WTC11 (cell line): Measurements from ENCODE around the gene SORCS1. TPM values are rescaled to one million over a fixed set of nuclear protein-coding genes. Genes with fewer than 3 reads are reported as not detected.

Source experiments
- ATAC-seq: fragments of 200-7000 bp; cut with Tn5 transposase; 2 replicates; pipeline ENCODE4 v1.10.0; 2021; ENCODE audit warnings: mild to moderate bottlenecking, moderate library complexity
- CTCF ChIA-PET: fragments of 300-600 bp; sonication (Branson Sonifier 250); formaldehyde crosslinking; loops from one replicate; lab custom pipeline; 2021; ENCODE audit warnings: antibody characterized with exemption; lab: Charles Lee
- POLR2A ChIA-PET: fragments of 350-600 bp; sonication (Branson Sonifier 250); formaldehyde crosslinking; loops from one replicate; lab custom pipeline; 2021; ENCODE audit warnings: antibody characterized with exemption; lab: Charles Lee
- DNase-seq: peaks from one replicate; pipeline ENCODE4 v3.0.0; 2021; ENCODE audit warnings: low spot score
- H3K27ac Mint-ChIP-seq: 2 replicates; pipeline ENCODE4 v1.8.0; 2021; ENCODE audit warnings: mixed read lengths
- H3K27me3 Mint-ChIP-seq: 2 replicates; pipeline ENCODE4 v1.8.0; 2021; ENCODE audit warnings: low read depth, mild to moderate bottlenecking, moderate library complexity, mixed read lengths
- H3K36me3 Mint-ChIP-seq: 2 replicates; pipeline ENCODE4 v1.8.0; 2021; ENCODE audit warnings: mixed read lengths
- H3K4me1 Mint-ChIP-seq: 2 replicates; pipeline ENCODE4 v1.8.0; 2022; ENCODE audit warnings: mixed read lengths
- H3K4me3 Mint-ChIP-seq: 2 replicates; pipeline ENCODE4 v1.8.0; 2021; ENCODE audit warnings: mild to moderate bottlenecking, moderate library complexity, mixed read lengths
- H3K9me3 Mint-ChIP-seq: 2 replicates; pipeline ENCODE4 v1.8.0; 2021; ENCODE audit warnings: mixed read lengths
- AFF4 ChIP-seq: sonication (generic); formaldehyde crosslinking; IDR thresholded peaks from 2 replicates; pipeline ENCODE4 v1.8.1; 2023; ENCODE audit warnings: mild to moderate bottlenecking, missing genetic modification reagents, borderline replicate concordance
- CREM ChIP-seq: sonication (generic); formaldehyde crosslinking; IDR thresholded peaks from 2 replicates; pipeline ENCODE4 v1.8.1; 2022; ENCODE audit warnings: mild to moderate bottlenecking, missing genetic modification reagents, moderate library complexity
- FOXJ3 ChIP-seq: sonication (generic); formaldehyde crosslinking; IDR thresholded peaks from 2 replicates; pipeline ENCODE4 v1.9.0; 2021; ENCODE audit warnings: missing genetic modification reagents, mild to moderate bottlenecking, borderline replicate concordance
- FOXP1 ChIP-seq: sonication (generic); formaldehyde crosslinking; IDR thresholded peaks from 2 replicates; pipeline ENCODE4 v1.8.0; 2022; ENCODE audit warnings: missing genetic modification reagents, mild to moderate bottlenecking, moderate library complexity, borderline replicate concordance
- MAX ChIP-seq: sonication (generic); formaldehyde crosslinking; IDR thresholded peaks from 2 replicates; pipeline ENCODE4 v1.8.0; 2022; ENCODE audit warnings: mild to moderate bottlenecking, missing genetic modification reagents
- NFATC4 ChIP-seq: fragments of 250-450 bp; sonication (Bioruptor Pico); IDR thresholded peaks from 2 replicates; pipeline ENCODE4 v1.9.0; 2021; ENCODE audit warnings: mild to moderate bottlenecking
- NFE2L1 ChIP-seq: sonication (generic); formaldehyde crosslinking; IDR thresholded peaks from 2 replicates; pipeline ENCODE4 v1.8.1; 2023; ENCODE audit warnings: missing genetic modification reagents
- NR1H2 ChIP-seq: sonication (generic); formaldehyde crosslinking; IDR thresholded peaks from 2 replicates; pipeline ENCODE4 v1.9.0; 2021; ENCODE audit warnings: mild to moderate bottlenecking, moderate library complexity, missing genetic modification reagents
- OVOL2 ChIP-seq: fragments of 250-450 bp; sonication (Bioruptor Pico); IDR thresholded peaks from 2 replicates; pipeline ENCODE4 v1.9.0; 2021; ENCODE audit warnings: mild to moderate bottlenecking, borderline replicate concordance
- PRRX2 ChIP-seq: fragments of 250-450 bp; sonication (Bioruptor Pico); IDR thresholded peaks from 2 replicates; pipeline ENCODE4 v1.8.0; 2021; ENCODE audit warnings: mild to moderate bottlenecking
- RELA ChIP-seq: sonication (generic); formaldehyde crosslinking; IDR thresholded peaks from 2 replicates; pipeline ENCODE4 v1.8.1; 2022; ENCODE audit warnings: missing genetic modification reagents, mild to moderate bottlenecking, borderline replicate concordance
- SMAD4 ChIP-seq: sonication (generic); formaldehyde crosslinking; IDR thresholded peaks from 2 replicates; pipeline ENCODE4 v1.8.0; 2022; ENCODE audit warnings: mild to moderate bottlenecking, missing genetic modification reagents
- ZBTB21 ChIP-seq: sonication (generic); formaldehyde crosslinking; IDR thresholded peaks from 2 replicates; pipeline ENCODE4 v1.8.1; 2023; ENCODE audit warnings: mild to moderate bottlenecking, missing genetic modification reagents, borderline replicate concordance
- ZMAT4 ChIP-seq: fragments of 250-450 bp; sonication (Bioruptor Pico); IDR thresholded peaks from 2 replicates; pipeline ENCODE4 v1.9.0; 2021; ENCODE audit warnings: mild to moderate bottlenecking
- ZNF416 ChIP-seq: fragments of 250-450 bp; sonication (Bioruptor Pico); IDR thresholded peaks from 2 replicates; pipeline ENCODE4 v1.9.0; 2021; ENCODE audit warnings: mild to moderate bottlenecking, inconsistent platforms
- ZNF532 ChIP-seq: fragments of 250-450 bp; sonication (Bioruptor Pico); IDR thresholded peaks from 2 replicates; pipeline ENCODE4 v1.9.0; 2021; ENCODE audit warnings: mild to moderate bottlenecking, borderline replicate concordance
- ZNF671 ChIP-seq: fragments of 250-450 bp; sonication (Bioruptor Pico); IDR thresholded peaks from 2 replicates; pipeline ENCODE4 v1.8.0; 2021; ENCODE audit warnings: mild to moderate bottlenecking
- total RNA-seq: library from RNA; stranded (reverse); gene quantifications from 3 replicates; pipeline ENCODE4 v1.2.3, GENCODE V29; 2021
- TF ChIP-seq, protein P1 (sequence below): fragments of 250-450 bp; sonication (Bioruptor Pico); IDR thresholded peaks from 2 replicates; pipeline ENCODE4 v1.9.0; 2021; ENCODE audit warnings: mild to moderate bottlenecking
- TF ChIP-seq, protein P2 (sequence below): sonication (generic); formaldehyde crosslinking; IDR thresholded peaks from 2 replicates; pipeline ENCODE4 v1.8.1; 2022; ENCODE audit warnings: mild to moderate bottlenecking, missing genetic modification reagents, moderate library complexity, borderline replicate concordance

SORCS1 gene
- total RNA-seq, 1 experiment from 2014 or later = 3.3 TPM

- TF ChIP-seq, protein P1, sequence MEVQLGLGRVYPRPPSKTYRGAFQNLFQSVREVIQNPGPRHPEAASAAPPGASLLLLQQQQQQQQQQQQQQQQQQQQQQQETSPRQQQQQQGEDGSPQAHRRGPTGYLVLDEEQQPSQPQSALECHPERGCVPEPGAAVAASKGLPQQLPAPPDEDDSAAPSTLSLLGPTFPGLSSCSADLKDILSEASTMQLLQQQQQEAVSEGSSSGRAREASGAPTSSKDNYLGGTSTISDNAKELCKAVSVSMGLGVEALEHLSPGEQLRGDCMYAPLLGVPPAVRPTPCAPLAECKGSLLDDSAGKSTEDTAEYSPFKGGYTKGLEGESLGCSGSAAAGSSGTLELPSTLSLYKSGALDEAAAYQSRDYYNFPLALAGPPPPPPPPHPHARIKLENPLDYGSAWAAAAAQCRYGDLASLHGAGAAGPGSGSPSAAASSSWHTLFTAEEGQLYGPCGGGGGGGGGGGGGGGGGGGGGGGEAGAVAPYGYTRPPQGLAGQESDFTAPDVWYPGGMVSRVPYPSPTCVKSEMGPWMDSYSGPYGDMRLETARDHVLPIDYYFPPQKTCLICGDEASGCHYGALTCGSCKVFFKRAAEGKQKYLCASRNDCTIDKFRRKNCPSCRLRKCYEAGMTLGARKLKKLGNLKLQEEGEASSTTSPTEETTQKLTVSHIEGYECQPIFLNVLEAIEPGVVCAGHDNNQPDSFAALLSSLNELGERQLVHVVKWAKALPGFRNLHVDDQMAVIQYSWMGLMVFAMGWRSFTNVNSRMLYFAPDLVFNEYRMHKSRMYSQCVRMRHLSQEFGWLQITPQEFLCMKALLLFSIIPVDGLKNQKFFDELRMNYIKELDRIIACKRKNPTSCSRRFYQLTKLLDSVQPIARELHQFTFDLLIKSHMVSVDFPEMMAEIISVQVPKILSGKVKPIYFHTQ (CRISPR knock-in tag) = no peak
- TF ChIP-seq NR1H2 = no peak
- no peak for TF ChIP-seq PRRX2
- TF ChIP-seq SMAD4 (CRISPR knock-in tag) = no peak
- TF ChIP-seq OVOL2 = no peak
Observed at GRCh38 chr10:106551501-106552062, 612.9 kb downstream of the SORCS1 start (continued).

- DNase-seq = no peak
- no peak for ATAC-seq
- no peak for TF ChIP-seq FOXP1 (CRISPR knock-in tag)
- TF ChIP-seq MAX (CRISPR knock-in tag) = no peak
- TF ChIP-seq CREM = no peak
- no peak for TF ChIP-seq ZMAT4 (CRISPR knock-in tag)
- TF ChIP-seq NFE2L1 (CRISPR knock-in tag) = no peak
- TF ChIP-seq FOXJ3 (CRISPR knock-in tag) = no peak
- no peak for TF ChIP-seq NFATC4 (CRISPR knock-in tag)
- TF ChIP-seq ZNF532 (CRISPR knock-in tag) = no peak
- TF ChIP-seq ZNF416 (CRISPR knock-in tag) = no peak
- Mint-ChIP-seq H3K27me3 (peaks cover 25% of the 10 kb centered on the region), H3K36me3 (no peaks in the 10 kb centered on the region), H3K4me3 (no peak overlapping the region), H3K9me3 (no peaks in the 10 kb centered on the region), H3K4me1 (no peaks in the 10 kb centered on the region), H3K27ac (no peak overlapping the region)
- CTCF ChIA-PET = no interaction called here
- POLR2A ChIA-PET = no interaction called here
Observed at GRCh38 chr10:106548832-106549231, 615.7 kb downstream of the SORCS1 start.

GRCh38 chr10:106547047-106547635, 617.4 kb downstream of the SORCS1 start:
- DNase-seq (no peak), ATAC-seq (no peak)
- H3K27me3 Mint-ChIP-seq = peaks cover 39% of the 10 kb centered on the region
- no peaks in the 10 kb centered on the region for H3K36me3 Mint-ChIP-seq
- no peak overlapping the region for H3K4me3 Mint-ChIP-seq
- H3K4me1 Mint-ChIP-seq = peaks cover 4% of the 10 kb centered on the region
- ChIA-PET CTCF (no interaction called here), POLR2A (interaction anchor here (0.6 kb wide), 1 partner anchor 969 kb away, joined by 4 read pairs; no protein-coding TSS in a partner anchor)
- H3K27ac Mint-ChIP-seq = no peak overlapping the region
- no peaks in the 10 kb centered on the region for H3K9me3 Mint-ChIP-seq
- TF ChIP-seq ZNF671 (CRISPR knock-in tag) (no peak), RELA (CRISPR knock-in tag) (no peak), AFF4 (CRISPR knock-in tag) (no peak), ZBTB21 (no peak)
- TF ChIP-seq, protein P2, sequence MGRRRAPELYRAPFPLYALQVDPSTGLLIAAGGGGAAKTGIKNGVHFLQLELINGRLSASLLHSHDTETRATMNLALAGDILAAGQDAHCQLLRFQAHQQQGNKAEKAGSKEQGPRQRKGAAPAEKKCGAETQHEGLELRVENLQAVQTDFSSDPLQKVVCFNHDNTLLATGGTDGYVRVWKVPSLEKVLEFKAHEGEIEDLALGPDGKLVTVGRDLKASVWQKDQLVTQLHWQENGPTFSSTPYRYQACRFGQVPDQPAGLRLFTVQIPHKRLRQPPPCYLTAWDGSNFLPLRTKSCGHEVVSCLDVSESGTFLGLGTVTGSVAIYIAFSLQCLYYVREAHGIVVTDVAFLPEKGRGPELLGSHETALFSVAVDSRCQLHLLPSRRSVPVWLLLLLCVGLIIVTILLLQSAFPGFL (CRISPR knock-in tag) = no peak
